Measurements from ENCODE around the gene SYT7. TPM values are rescaled to one million over a fixed set of nuclear protein-coding genes. Genes with fewer than 3 reads are reported as not detected.

Gene SYT7
- 0.35 TPM for polyA plus RNA-seq (2013, experiment 1 of 2; ENCODE audit: insufficient read length)
- polyA plus RNA-seq (2013, experiment 2 of 2; ENCODE audit: insufficient read length), result 0.53 TPM

- peak; percentile 97 for DNase-seq
Measured at GRCh38 chr11:61581030-61581928, at the start of gene SYT7. Gene SYT7 (minus strand): TSS chr11:61581076. CDS start chr11:61580820, 256 bp downstream.

- DNase-seq, result no peak
Measured at GRCh38 chr11:61630089-61630488, 49.2 kb upstream of the SYT7 start.

- DNase-seq, result no peak
Measured at GRCh38 chr11:61629082-61629833, 48.4 kb upstream of the SYT7 start.

GRCh38 chr11:61628662-61628970, 47.7 kb upstream of the SYT7 start:
- no peak for DNase-seq

GRCh38 chr11:61627850-61628661, 47.2 kb upstream of the SYT7 start:
- DNase-seq, result peak; percentile 49

GRCh38 chr11:61626580-61627380, 45.9 kb upstream of the SYT7 start:
- no peak for DNase-seq

- no peak for DNase-seq
Measured at GRCh38 chr11:61625525-61625924, 44.6 kb upstream of the SYT7 start.

GRCh38 chr11:61621917-61622585, 41.2 kb upstream of the SYT7 start:
- DNase-seq, result no peak

- DNase-seq, result no peak
Measured at GRCh38 chr11:61619471-61620226, 38.8 kb upstream of the SYT7 start.

- no peak for DNase-seq
Measured at GRCh38 chr11:61618978-61619377, 38.1 kb upstream of the SYT7 start.

- DNase-seq, result no peak
Measured at GRCh38 chr11:61617515-61617914, 36.6 kb upstream of the SYT7 start.

- DNase-seq, result peak; percentile 78
Measured at GRCh38 chr11:61616434-61616833, 35.6 kb upstream of the SYT7 start.

- DNase-seq, result peak; percentile 81
Measured at GRCh38 chr11:61614782-61615181, 33.9 kb upstream of the SYT7 start.

- no peak for DNase-seq
Measured at GRCh38 chr11:61613870-61614269, 33.0 kb upstream of the SYT7 start.

- DNase-seq, result no peak
Measured at GRCh38 chr11:61613051-61613450, 32.2 kb upstream of the SYT7 start.

GRCh38 chr11:61611309-61611708, 30.4 kb upstream of the SYT7 start:
- no peak for DNase-seq

GRCh38 chr11:61610905-61611304, 30.0 kb upstream of the SYT7 start:
- no peak for DNase-seq

- DNase-seq, result no peak
Measured at GRCh38 chr11:61609980-61610366, 29.1 kb upstream of the SYT7 start.

- DNase-seq, result no peak
Measured at GRCh38 chr11:61609000-61609979, 28.4 kb upstream of the SYT7 start.
